HG03378 (cell line): ENCODE data around the gene CHAF1B.
"Not testable (repeated sequence)": the region's sequence is repeated elsewhere in the genome, so short reads cannot be mapped to it uniquely, and the experiment has no call there.

Source experiments
- ATAC-seq: cut with Tn5 transposase; IDR thresholded peaks from one replicate; pipeline ENCODE4 v1.9.1; 2021; ENCODE audit warnings: mild to moderate bottlenecking, moderate library complexity; ENCODE audit not compliant: unreplicated experiment

Gene CHAF1B

GRCh38 chr21:36388096-36388495, 2.9 kb downstream of the CHAF1B start:
- ATAC-seq, result no peak

- no peak for ATAC-seq
Observed at GRCh38 chr21:36388835-36389234, 3.6 kb downstream of the CHAF1B start.

- not testable (repeated sequence) for ATAC-seq
Observed at GRCh38 chr21:36391649-36392048, 6.5 kb downstream of the CHAF1B start.

DNA sequence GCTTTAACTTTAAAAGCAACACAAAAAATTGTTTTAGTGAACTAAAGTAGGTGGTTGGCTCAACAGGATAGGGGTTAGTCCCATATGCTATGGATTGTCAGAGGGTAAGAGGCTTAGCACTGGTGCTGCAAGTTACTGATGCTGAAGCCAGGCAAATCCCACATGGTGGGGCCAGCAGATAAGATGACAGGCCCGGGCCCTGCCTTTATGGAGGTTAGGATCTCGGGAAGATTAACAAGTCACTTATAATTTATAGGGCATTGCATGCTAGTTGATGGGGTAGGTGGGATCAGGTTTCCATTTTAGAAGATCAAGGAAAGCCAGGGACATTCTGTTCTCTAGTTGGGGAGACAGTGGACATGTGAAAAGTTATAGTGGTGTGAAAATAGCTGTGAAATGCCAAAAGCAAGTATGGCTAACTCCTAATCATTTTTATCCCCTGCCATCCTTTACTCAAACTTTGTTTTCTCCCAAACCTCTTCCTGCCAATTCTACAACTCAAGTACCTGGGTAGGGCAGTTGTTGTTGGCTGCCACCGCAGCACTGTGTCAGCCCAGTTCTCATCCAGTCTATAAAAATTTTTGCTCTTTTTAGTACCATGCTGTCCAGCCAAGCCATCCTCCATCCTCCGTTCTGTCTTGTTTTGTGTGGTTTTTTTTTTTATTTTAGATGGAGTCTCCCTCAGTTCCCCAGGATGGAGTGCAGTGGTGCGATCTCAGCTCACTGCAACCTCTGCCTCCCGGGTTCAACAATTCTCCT, 10.3 kb downstream of the CHAF1B start:
- no peak for ATAC-seq

DNA sequence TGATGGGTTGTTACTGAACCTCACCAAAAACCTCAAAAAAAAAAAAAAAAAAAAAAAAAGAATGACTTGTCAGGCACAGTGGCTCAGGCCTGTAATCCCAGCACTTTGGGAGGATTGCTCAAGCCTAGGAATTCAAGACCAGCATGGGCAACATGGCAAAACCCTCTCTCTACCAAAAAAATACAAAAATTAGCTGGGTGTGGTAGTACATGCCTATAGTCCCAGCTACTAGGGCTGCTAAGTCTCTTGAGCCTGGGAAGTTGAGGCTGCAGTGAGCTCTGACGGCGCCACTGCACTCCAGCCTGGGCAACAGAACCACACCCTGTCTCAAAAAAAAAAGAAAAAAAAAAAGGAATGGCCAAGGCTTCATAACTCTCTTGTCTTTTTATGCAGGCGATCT, 11.1 kb downstream of the CHAF1B start:
- ATAC-seq, result no peak

DNA sequence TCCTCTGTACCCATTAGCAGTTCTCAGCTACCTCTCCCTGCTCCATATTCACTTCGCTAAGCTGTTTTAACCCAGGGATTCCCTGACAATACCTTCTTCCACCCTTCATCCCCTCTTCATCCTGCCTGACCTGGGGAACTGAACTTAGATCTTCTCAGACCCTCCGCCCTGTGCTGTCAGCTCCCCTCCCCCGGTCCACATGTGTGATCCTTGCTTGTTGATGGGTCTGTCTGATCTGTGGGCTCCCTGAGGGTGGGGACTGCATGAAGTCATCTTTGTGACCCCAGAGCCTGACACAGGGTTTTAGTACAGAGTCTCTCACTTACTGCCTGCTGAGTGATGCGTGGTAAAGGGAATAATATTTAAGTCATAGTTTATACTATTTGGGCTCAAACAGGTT, 11.8 kb downstream of the CHAF1B start:
- no peak for ATAC-seq

DNA sequence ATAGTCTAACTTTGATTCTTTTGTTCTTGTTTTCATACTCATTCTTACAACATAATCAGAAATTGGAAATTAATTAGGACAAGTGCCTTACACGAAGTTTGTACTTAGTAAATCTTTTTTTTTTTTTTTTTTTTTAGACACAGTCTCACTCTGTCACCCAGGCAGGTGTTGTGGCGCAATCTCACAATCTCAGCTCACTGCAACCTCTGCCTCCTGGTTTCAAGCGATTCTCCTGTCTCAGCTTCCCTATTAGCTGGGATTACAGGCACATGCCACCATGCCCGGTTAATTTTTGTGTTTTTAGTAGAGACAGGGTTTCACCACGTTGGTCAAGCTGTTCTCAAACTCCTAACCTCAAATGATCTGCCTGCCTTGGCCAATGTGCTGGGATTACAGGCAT, 12.4 kb downstream of the CHAF1B start:
- ATAC-seq, result no peak

DNA sequence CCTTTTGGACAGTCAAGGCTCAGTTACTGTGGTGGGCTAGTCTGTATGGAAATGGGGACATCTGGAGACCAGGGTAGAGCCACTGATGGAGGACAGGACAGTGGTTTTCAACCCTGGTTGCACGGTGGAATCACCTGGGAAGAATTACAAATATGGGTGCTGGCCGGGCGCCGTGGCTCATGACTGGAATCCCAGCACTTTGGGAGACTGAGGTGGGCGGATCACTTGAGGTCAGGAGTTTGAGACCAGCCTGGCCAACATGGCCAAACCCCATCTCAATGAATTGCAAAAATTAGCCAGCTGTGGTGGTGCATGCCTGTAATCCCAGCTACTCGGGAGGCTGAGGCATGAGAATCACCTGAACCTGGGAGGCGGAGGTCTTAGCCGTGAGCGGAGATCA, 14.5 kb downstream of the CHAF1B start:
- ATAC-seq, result not testable (repeated sequence)

GRCh38 chr21:36400719-36401118, 15.5 kb downstream of the CHAF1B start:
- no peak for ATAC-seq

DNA sequence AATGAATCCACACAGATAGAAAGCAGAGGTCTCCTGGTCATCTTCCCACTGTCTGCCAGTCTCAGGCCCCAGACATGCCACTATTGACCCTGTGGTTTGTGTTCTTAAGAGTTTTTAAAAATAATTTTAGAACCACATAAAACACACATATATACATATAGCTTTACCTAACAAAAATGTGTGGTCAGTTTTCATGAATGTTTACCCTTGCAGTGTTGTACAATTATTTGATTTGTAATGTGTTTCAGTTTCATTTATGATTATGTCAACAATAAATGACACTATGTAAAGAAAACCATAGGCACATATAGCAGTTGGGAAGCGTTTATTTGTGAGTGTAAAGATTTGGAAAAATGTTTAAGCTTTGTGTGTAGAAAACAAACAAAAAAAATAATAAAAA, 17.1 kb downstream of the CHAF1B start:
- no peak for ATAC-seq

DNA sequence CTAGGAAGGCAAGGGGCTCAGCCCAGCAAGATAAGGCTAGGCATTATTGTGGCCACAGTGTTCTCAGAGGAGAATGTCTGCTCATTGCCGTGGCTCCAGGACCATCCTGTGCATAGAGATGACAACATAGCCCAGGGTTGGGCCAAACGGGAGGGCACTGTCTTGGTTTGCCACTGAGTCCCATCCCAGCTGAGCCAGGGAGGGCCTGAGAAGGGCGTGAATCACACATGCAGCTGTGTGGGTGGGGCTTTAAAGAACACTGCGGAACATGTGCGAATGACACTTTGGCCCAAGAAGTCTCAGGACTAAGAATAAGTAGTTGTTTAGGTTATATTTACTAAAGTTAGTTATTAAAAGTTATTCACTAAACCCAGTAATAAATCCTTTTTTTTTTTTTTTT, 18.5 kb downstream of the CHAF1B start:
- ATAC-seq, result no peak

GRCh38 chr21:36408568-36408967, 23.4 kb downstream of the CHAF1B start:
- ATAC-seq, result no peak

DNA sequence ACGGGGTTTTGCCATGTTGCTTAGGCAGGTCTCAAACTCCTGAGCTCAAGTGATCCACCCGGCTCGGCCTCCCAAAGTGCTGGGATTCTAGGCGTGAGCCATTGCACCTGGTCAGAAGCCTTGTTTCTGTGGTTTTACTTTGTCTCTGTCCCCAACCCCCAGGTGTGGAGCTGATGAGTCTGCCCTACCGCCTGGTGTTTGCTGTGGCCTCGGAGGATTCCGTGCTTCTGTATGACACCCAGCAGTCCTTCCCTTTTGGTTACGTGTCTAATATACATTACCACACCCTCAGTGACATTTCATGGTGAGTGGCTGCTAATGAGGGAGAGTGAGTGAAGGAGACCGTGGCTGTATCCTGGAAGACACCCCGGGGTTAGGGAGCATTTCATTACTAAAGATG, 26.1 kb downstream of the CHAF1B start:
- no peak for ATAC-seq

DNA sequence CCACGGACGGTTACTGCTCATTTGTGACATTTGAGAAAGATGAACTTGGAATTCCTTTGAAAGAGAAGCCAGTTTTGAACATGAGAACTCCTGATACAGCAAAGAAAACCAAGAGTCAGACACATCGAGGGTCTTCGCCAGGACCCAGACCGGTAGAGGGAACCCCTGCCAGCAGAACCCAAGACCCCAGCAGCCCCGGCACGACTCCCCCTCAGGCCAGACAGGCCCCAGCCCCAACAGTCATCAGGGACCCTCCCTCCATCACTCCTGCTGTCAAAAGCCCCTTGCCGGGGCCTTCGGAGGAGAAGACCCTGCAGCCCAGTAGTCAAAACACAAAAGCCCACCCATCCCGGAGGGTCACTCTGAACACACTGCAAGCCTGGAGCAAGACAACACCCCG, 27.7 kb downstream of the CHAF1B start:
- no peak for ATAC-seq

- no peak for ATAC-seq
Observed at GRCh38 chr21:36415375-36415774, 30.2 kb downstream of the CHAF1B start.

GRCh38 chr21:36419241-36419640, 34.0 kb downstream of the CHAF1B start:
- ATAC-seq, result no peak

- peak; percentile 66 for ATAC-seq
Observed at GRCh38 chr21:36419996-36420395, 34.8 kb downstream of the CHAF1B start.

GRCh38 chr21:36420571-36421339, 35.6 kb downstream of the CHAF1B start:
- ATAC-seq, result no peak

GRCh38 chr21:36422279-36423098, 37.3 kb downstream of the CHAF1B start:
- ATAC-seq, result no peak

DNA sequence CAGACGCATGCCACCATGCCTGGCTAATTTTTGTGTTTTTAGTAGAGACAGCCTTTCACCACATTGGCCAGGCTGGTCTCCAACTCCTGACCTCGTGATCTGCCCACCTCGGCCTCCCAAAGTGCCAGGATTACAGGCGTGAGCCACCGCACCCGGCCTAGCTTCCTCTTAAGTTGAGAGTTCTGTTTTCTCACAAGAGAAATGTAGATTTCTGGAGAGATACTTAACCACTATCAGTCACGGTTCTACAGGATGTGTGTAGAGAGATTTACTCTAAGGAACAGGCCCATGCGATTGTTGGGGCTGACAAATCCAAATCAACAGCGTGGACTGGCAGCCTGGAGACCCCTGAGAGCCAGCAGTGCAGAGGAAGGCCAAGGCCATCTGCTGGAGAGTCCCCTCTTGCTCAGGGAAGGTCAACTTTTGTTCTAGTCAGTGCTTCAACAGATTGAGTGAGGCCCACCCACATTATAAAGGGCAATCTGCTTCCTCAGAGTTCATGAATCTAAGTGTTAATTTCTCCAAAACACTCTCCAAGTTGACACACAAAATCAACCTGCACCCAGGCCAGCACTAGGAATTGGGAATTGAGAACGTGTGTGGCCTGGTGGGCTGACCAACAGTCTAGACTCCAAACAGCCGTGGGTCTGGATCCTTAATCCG, 38.7 kb downstream of the CHAF1B start:
- no peak for ATAC-seq

GRCh38 chr21:36424592-36424991, 39.4 kb downstream of the CHAF1B start:
- ATAC-seq, result no peak
